NB4 (cell line): ENCODE measurements around the gene GDPD5.

ENCODE experiments used
- TF ChIP-seq, protein P1 (sequence below): IDR thresholded peaks from 2 replicates; pipeline ENCODE4 v1.6.1; 2011; ENCODE audit warnings: low read depth, low read length
- TF ChIP-seq, protein P2 (sequence below): IDR thresholded peaks from one replicate; pipeline ENCODE4 v1.5.1; 2012; ENCODE audit warnings: low read depth, low read length

DNA sequence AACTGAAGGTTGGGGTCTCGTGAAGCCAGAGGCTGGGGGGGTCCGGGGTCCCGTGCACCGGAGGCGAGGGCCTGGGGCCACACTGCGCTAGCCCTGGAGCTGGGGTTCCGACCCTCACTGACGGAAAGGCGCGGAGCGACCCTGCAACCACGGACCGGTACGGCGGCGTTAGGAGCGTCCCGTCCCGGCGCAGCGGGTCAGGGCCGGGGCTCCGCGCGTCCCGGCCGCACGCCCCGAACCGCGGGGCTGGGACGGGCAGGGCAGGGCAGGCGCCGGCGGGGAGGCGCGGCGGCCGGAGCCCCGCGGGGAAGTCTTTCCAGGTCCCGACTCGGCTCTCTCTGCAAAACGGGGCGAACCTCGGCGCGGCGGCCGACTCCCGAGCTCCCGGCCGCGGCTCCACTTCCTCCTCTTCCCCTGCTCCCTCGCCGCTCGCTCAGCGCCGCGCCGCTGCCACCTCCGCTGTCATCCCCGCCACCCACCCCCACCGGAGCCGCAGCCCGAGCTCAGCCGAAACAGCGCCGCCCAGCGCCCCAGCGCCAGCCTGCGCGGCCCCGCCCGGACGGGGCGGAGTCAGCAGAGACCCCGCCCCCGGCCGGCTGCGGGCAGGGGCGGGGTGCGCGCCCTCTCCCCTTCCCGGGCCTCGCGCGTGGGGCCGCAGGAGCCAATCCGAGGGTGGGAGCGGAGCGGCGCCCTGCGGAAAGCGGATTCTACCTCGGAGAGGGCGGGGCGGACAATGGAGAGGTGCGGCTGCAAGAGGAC is at the start of gene GDPD5:
- TF ChIP-seq, protein P1, sequence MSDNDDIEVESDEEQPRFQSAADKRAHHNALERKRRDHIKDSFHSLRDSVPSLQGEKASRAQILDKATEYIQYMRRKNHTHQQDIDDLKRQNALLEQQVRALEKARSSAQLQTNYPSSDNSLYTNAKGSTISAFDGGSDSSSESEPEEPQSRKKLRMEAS: no peak
- TF ChIP-seq, protein P2, sequence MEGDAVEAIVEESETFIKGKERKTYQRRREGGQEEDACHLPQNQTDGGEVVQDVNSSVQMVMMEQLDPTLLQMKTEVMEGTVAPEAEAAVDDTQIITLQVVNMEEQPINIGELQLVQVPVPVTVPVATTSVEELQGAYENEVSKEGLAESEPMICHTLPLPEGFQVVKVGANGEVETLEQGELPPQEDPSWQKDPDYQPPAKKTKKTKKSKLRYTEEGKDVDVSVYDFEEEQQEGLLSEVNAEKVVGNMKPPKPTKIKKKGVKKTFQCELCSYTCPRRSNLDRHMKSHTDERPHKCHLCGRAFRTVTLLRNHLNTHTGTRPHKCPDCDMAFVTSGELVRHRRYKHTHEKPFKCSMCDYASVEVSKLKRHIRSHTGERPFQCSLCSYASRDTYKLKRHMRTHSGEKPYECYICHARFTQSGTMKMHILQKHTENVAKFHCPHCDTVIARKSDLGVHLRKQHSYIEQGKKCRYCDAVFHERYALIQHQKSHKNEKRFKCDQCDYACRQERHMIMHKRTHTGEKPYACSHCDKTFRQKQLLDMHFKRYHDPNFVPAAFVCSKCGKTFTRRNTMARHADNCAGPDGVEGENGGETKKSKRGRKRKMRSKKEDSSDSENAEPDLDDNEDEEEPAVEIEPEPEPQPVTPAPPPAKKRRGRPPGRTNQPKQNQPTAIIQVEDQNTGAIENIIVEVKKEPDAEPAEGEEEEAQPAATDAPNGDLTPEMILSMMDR: peak; percentile 35
